H1 (cell line): Measurements from ENCODE around the gene RAD23B.

ENCODE experiments used
- CTCF ChIP-seq, 3 experiments: IDR thresholded peaks; 1 replicate in 2 of 3; 2 replicates in 1 of 3; pipeline versions ENCODE4 v1.5.1 to v1.6.1; 2011; ENCODE audit warnings: low read length in 3 of 3, mild to moderate bottlenecking in 3 of 3, inconsistent platforms in 2 of 3, low read depth in 1 of 3, moderate library complexity in 1 of 3; ENCODE audit not compliant: insufficient read depth in 1 of 3; ENCODE audit errors: control extremely low read depth in 1 of 3
- EP300 ChIP-seq, 2 experiments: IDR thresholded peaks; 1 replicate in 1 of 2; 2 replicates in 1 of 2; pipeline ENCODE4 v1.6.1; 2011 to 2012; ENCODE audit warnings: low read depth in 2 of 2, low read length in 2 of 2, mild to moderate bottlenecking in 2 of 2, borderline replicate concordance in 1 of 2, inconsistent platforms in 1 of 2, moderate library complexity in 1 of 2
- KDM5A ChIP-seq: fragments of 200-600 bp; IDR thresholded peaks from 2 replicates; pipeline ENCODE4 v1.7.1; 2012; ENCODE audit warnings: mild to moderate bottlenecking, low read length, inconsistent platforms, mixed read lengths
- NANOG ChIP-seq: IDR thresholded peaks from 2 replicates; pipeline ENCODE4 v1.6.1; 2011; ENCODE audit warnings: low read length, low read depth, mild to moderate bottlenecking, inconsistent platforms; ENCODE audit not compliant: insufficient read depth, poor library complexity, severe bottlenecking
- POLR2A ChIP-seq, 2 experiments: IDR thresholded peaks; 1 replicate in 1 of 2; 2 replicates in 1 of 2; pipeline ENCODE4 v1.6.1; 2011; ENCODE audit warnings: low read depth in 2 of 2, low read length in 2 of 2, mild to moderate bottlenecking in 2 of 2; ENCODE audit errors: control extremely low read depth in 1 of 2
- POLR2AphosphoS5 ChIP-seq: IDR thresholded peaks from 2 replicates; pipeline ENCODE4 v1.6.1; 2011; ENCODE audit warnings: low read depth, low read length
- TAF1 ChIP-seq: IDR thresholded peaks from 2 replicates; pipeline ENCODE4 v1.6.1; 2011; ENCODE audit warnings: mild to moderate bottlenecking, low read depth, low read length
- TCF12 ChIP-seq: IDR thresholded peaks from 2 replicates; pipeline ENCODE4 v1.6.1; 2011; ENCODE audit warnings: low read depth, mild to moderate bottlenecking, low read length
- TEAD4 ChIP-seq: IDR thresholded peaks from 2 replicates; pipeline ENCODE4 v1.6.1; 2012; ENCODE audit warnings: low read depth, low read length, inconsistent platforms, mixed read lengths

GRCh38 chr9:107294756-107295155, 11.7 kb downstream of the RAD23B start:
- TF ChIP-seq POLR2A (IDR thresholded peaks at IDR 0.05; ENCODE audit: control extremely low read depth in 1 of 2, low read depth in 2 of 2, low read length in 2 of 2), result no peak
- TF ChIP-seq TEAD4, result no peak
- no peak for TF ChIP-seq NANOG
- TF ChIP-seq CTCF (IDR thresholded peaks at IDR 0.05; ENCODE audit: control extremely low read depth in 1 of 3, insufficient read depth in 1 of 3, low read depth in 1 of 3, low read length in 3 of 3), result no peak
- no peak for TF ChIP-seq TAF1
- no peak for TF ChIP-seq EP300 (IDR thresholded peaks at IDR 0.05; ENCODE audit: borderline replicate concordance in 1 of 2, low read depth in 2 of 2, low read length in 2 of 2)
- TF ChIP-seq POLR2AphosphoS5, result no peak
- TF ChIP-seq TCF12, result no peak
- TF ChIP-seq KDM5A, result no peak
